Smooth muscle cell (in vitro differentiated cells): ENCODE results near the gene PCBP3. TPM values are rescaled to one million over a fixed set of nuclear protein-coding genes. Genes with fewer than 3 reads are reported as not detected.

ENCODE experiments used
- DNase-seq: peaks from one replicate; lab custom pipeline; 2025; ENCODE audit not compliant: unreplicated experiment; lab: John Stamatoyannopoulos, UW
- H2AFZ ChIP-seq: fragments of 200-600 bp; sonication (generic); 2 replicates; pipeline ENCODE4 v1.6.0; 2016; ENCODE audit warnings: antibody characterized with exemption, low read depth, mild to moderate bottlenecking
- H3F3A ChIP-seq: fragments of 200-600 bp; sonication (generic); 2 replicates; pipeline ENCODE4 v1.6.0; 2017; ENCODE audit warnings: antibody characterized with exemption, low read depth
- H3K27ac ChIP-seq: fragments of 200-600 bp; sonication (generic); 2 replicates; pipeline ENCODE4 v1.5.1; 2016; ENCODE audit warnings: low read depth, mild to moderate bottlenecking
- H3K27me3 ChIP-seq: fragments of 200-600 bp; sonication (generic); 2 replicates; pipeline ENCODE4 v1.6.1; 2016; ENCODE audit warnings: low read depth, mild to moderate bottlenecking
- H3K36me3 ChIP-seq: fragments of 200-600 bp; sonication (generic); 2 replicates; pipeline ENCODE4 v1.5.1; 2016; ENCODE audit warnings: low read depth
- H3K4me1 ChIP-seq: fragments of 200-600 bp; sonication (generic); 2 replicates; pipeline ENCODE4 v1.5.1; 2016; ENCODE audit warnings: low read depth
- H3K4me2 ChIP-seq: fragments of 200-600 bp; sonication (generic); 2 replicates; pipeline ENCODE4 v1.6.0; 2016; ENCODE audit warnings: mild to moderate bottlenecking
- H3K4me3 ChIP-seq: fragments of 200-600 bp; sonication (generic); 2 replicates; pipeline ENCODE4 v1.5.1; 2016; ENCODE audit warnings: mild to moderate bottlenecking
- H3K79me2 ChIP-seq: fragments of 200-600 bp; sonication (generic); 2 replicates; pipeline ENCODE4 v1.6.0; 2016; ENCODE audit warnings: low read depth, mild to moderate bottlenecking
- H3K9ac ChIP-seq: fragments of 200-600 bp; sonication (generic); 2 replicates; pipeline ENCODE4 v1.6.0; 2016; ENCODE audit warnings: low read depth
- H3K9me3 ChIP-seq: fragments of 200-600 bp; sonication (generic); replicated peaks from 2 replicates; pipeline ENCODE4 v1.5.1; 2016; ENCODE audit warnings: low read depth
- H4K20me1 ChIP-seq: fragments of 200-600 bp; sonication (generic); 2 replicates; pipeline ENCODE4 v1.6.0; 2016; ENCODE audit warnings: low read depth
- CTCF ChIP-seq: fragments of 200-600 bp; sonication (generic); IDR thresholded peaks from 2 replicates; pipeline ENCODE4 v1.5.1; 2017; ENCODE audit warnings: borderline replicate concordance, mild to moderate bottlenecking, antibody characterized with exemption; ENCODE audit not compliant: insufficient read depth, poor library complexity, severe bottlenecking
- WGBS: methylation state at CpG from one replicate; pipeline ENCODE4 v1.1.7; 2016; ENCODE audit warnings: low lambda C conversion rate; 5-methylcytosine and 5-hydroxymethylcytosine counted together
- polyA plus RNA-seq: library from polyadenylated mRNA; unstranded; fragments of >200 nt; fragmentation: Nextera tagmentation; extraction: Ambion mirVana; gene quantifications from 2 replicates; pipeline ENCODE4 v1.2.1, GENCODE V29; 2016
- total RNA-seq: library from RNA; depleted of rRNA; stranded (reverse); fragments of >200 nt; gene quantifications from 2 replicates; pipeline ENCODE4 v1.2.3, GENCODE V29; 2014

Gene PCBP3
- total and polyA plus RNA-seq, 2 experiments from 2014 or later, result 8.9 to 23.1 TPM

- peaks cover 88% of the 10 kb centered on the region for H3K79me2 ChIP-seq
- H3K27ac ChIP-seq, result peak overlapping the region; percentile 28
Observed at GRCh38 chr21:45989355-45990048, 346.0 kb downstream of the PCBP3 start.

GRCh38 chr21:45990049-45990711 lies 346.7 kb downstream of the PCBP3 start:
- peaks cover 5% of the 10 kb centered on the region for H3K4me1 ChIP-seq
- no peak for TF ChIP-seq CTCF
- H3K4me3 ChIP-seq, result no peak overlapping the region
- peaks cover 36% of the 10 kb centered on the region for H3F3A ChIP-seq
- H3K27ac ChIP-seq, result peak overlapping the region; percentile 28
- WGBS, result 89% methylated on average over 20 of the region's 30 CpGs
- DNase-seq, result no peak
- H3K9ac ChIP-seq, result no peak overlapping the region
- H3K79me2 ChIP-seq, result peaks cover 85% of the 10 kb centered on the region
- H3K4me2 ChIP-seq, result no peak overlapping the region
- no peak overlapping the region for H2AFZ ChIP-seq
- peaks cover 90% of the 10 kb centered on the region for H4K20me1 ChIP-seq
- no peaks in the 10 kb centered on the region for H3K27me3 ChIP-seq
- H3K36me3 ChIP-seq, result no peaks in the 10 kb centered on the region
- H3K9me3 ChIP-seq, result no peaks in the 10 kb centered on the region

More at GRCh38 chr21:45989355-45990048, 346.0 kb downstream of the PCBP3 start:
- Histone ChIP-seq H3K9ac (no peak overlapping the region), H3K4me3 (no peak overlapping the region), H3K36me3 (no peaks in the 10 kb centered on the region), H4K20me1 (peaks cover 90% of the 10 kb centered on the region), H3K4me1 (peaks cover 5% of the 10 kb centered on the region), H3K4me2 (no peak overlapping the region), H3K27me3 (no peaks in the 10 kb centered on the region), H3F3A (peaks cover 42% of the 10 kb centered on the region), H2AFZ (no peak overlapping the region), H3K9me3 (no peaks in the 10 kb centered on the region)
- WGBS, result 93% methylated on average over 12 of the region's 32 CpGs
- no peak for DNase-seq
- TF ChIP-seq CTCF, result no peak

- H2AFZ ChIP-seq, result no peak overlapping the region
- TF ChIP-seq CTCF, result no peak
- no peaks in the 10 kb centered on the region for H3K4me1 ChIP-seq
- H3K79me2 ChIP-seq, result peaks cover 85% of the 10 kb centered on the region
- no peaks in the 10 kb centered on the region for H3K27me3 ChIP-seq
- H4K20me1 ChIP-seq, result peaks cover 90% of the 10 kb centered on the region
- no peak overlapping the region for H3K4me2 ChIP-seq
- H3K9me3 ChIP-seq, result no peaks in the 10 kb centered on the region
- H3F3A ChIP-seq, result peaks cover 31% of the 10 kb centered on the region
- WGBS, result 91% methylated on average over 39 of the region's 45 CpGs
- no peak overlapping the region for H3K9ac ChIP-seq
- no peak for DNase-seq
- no peaks in the 10 kb centered on the region for H3K36me3 ChIP-seq
- H3K27ac ChIP-seq, result peak overlapping the region; percentile 75
- no peak overlapping the region for H3K4me3 ChIP-seq
Observed at GRCh38 chr21:45990741-45991605, 347.4 kb downstream of the PCBP3 start.
